Coronary artery (tissue), 2 donors: ENCODE data around the gene RPL41.
A peak's percentile ranks its signal among the peaks of the same experiment; 100 is the strongest.
"Not testable (repeated sequence)": the region's sequence is repeated elsewhere in the genome, so short reads cannot be mapped to it uniquely, and the experiment has no call there.

ENCODE experiments used
- DNase-seq: peaks from one replicate; pipeline ENCODE4 v3.0.0-alpha.2; 2017; ENCODE audit warnings: low spot score
- H3K27ac ChIP-seq, 2 donors: fragments of 200-600 bp; sonication (generic); one replicate each; pipeline ENCODE4 v1.5.1; 2016 to 2019
- H3K4me3 ChIP-seq: fragments of 200-600 bp; sonication (generic); 2 replicates; pipeline ENCODE4 v1.5.1; 2016; ENCODE audit warnings: mild to moderate bottlenecking, moderate library complexity
- CTCF ChIP-seq: fragments of 200-600 bp; sonication (generic); IDR thresholded peaks from one replicate; pipeline ENCODE4 v1.5.1; 2019; ENCODE audit warnings: antibody characterized with exemption

Gene RPL41

GRCh38 chr12:56116267-56117081 is at the start of gene RPL41:
TSS of gene RPL41 (plus strand) at chr12:56116633.
- DNase-seq: peak; percentile 96
- no peak for TF ChIP-seq CTCF
- H3K27ac ChIP-seq: peak within 1 kb of the TSS; percentile 96 to 99
- peak within 1 kb of the TSS; percentile 98 for H3K4me3 ChIP-seq

- no peak overlapping the region for H3K4me3 ChIP-seq
- no peak for TF ChIP-seq CTCF
- no peak overlapping the region for H3K27ac ChIP-seq
- no peak for DNase-seq
Measured at GRCh38 chr12:56071648-56072047, 44.8 kb upstream of the RPL41 start.

GRCh38 chr12:56074396-56074795 is 42.0 kb upstream of the RPL41 start:
- Histone ChIP-seq H3K27ac (no peak overlapping the region), H3K4me3 (no peak overlapping the region)
- no peak for DNase-seq
- no peak for TF ChIP-seq CTCF

GRCh38 chr12:56077966-56078365 is 38.5 kb upstream of the RPL41 start:
- not testable (repeated sequence) for H3K4me3 ChIP-seq, H3K27ac ChIP-seq, DNase-seq

GRCh38 chr12:56078427-56078826 is 38.0 kb upstream of the RPL41 start:
- peak overlapping the region in 1 of 2 donors; percentile 81 for H3K27ac ChIP-seq
- no peak for TF ChIP-seq CTCF
- DNase-seq: no peak
- peak overlapping the region; percentile 76 for H3K4me3 ChIP-seq

- DNase-seq: peak; percentile 90
- Histone ChIP-seq H3K27ac (peak overlapping the region; percentile 40 to 81), H3K4me3 (peak overlapping the region; percentile 76)
- TF ChIP-seq CTCF: peak; percentile 62
Measured at GRCh38 chr12:56078931-56079722, 37.3 kb upstream of the RPL41 start.

GRCh38 chr12:56079723-56080555 is 36.5 kb upstream of the RPL41 start, which contains the start of gene ERBB3:
TSS of gene ERBB3 (plus strand) at chr12:56080165. CDS start at chr12:56080301, 136 bp downstream.
- H3K4me3 ChIP-seq: peak within 1 kb of the TSS; percentile 76
- peak within 1 kb of the TSS; percentile 40 to 81 for H3K27ac ChIP-seq
- DNase-seq: peak; percentile 86
- TF ChIP-seq CTCF: no peak
